PFSK-1 (cell line): ENCODE measurements around the gene ARHGAP21.

Experiments used
- FOXP2 ChIP-seq: optimal IDR thresholded peaks from 2 replicates; pipeline ENCODE3; 2011; ENCODE audit warnings: borderline replicate concordance, control low read depth, inconsistent platforms; ENCODE audit not compliant: insufficient read depth; ENCODE audit errors: extremely low read length, extremely low read depth
- POLR2AphosphoS5 ChIP-seq: IDR thresholded peaks from 2 replicates; pipeline ENCODE4 v1.6.1; 2012; ENCODE audit warnings: low read depth, mild to moderate bottlenecking, control low read depth, low read length, moderate library complexity
- REST ChIP-seq, 2 experiments: IDR thresholded peaks; 2 replicates each; pipeline versions ENCODE4 v1.6.1 to v1.8.0; 2011 to 2012; ENCODE audit warnings: low read depth in 2 of 2, low read length in 2 of 2, control low read depth in 1 of 2, inconsistent platforms in 1 of 2, mild to moderate bottlenecking in 1 of 2, moderate library complexity in 1 of 2; ENCODE audit not compliant: insufficient read depth in 1 of 2
- SIN3A ChIP-seq: IDR thresholded peaks from 2 replicates; pipeline ENCODE4 v1.6.1; 2012; ENCODE audit warnings: mild to moderate bottlenecking, low read length, moderate library complexity, borderline replicate concordance; ENCODE audit not compliant: insufficient read depth
- TAF1 ChIP-seq: IDR thresholded peaks from 2 replicates; pipeline ENCODE4 v1.6.1; 2012; ENCODE audit warnings: low read length, control low read depth, borderline replicate concordance; ENCODE audit not compliant: insufficient read depth

The ARHGAP21 gene

GRCh38 chr10:24554036-24554435 lies 169.7 kb downstream of the ARHGAP21 start:
- no peak for TF ChIP-seq POLR2AphosphoS5
- no peak for TF ChIP-seq FOXP2
- TF ChIP-seq SIN3A: no peak
- no peak for TF ChIP-seq TAF1
- no peak for TF ChIP-seq REST (IDR thresholded peaks at IDR 0.05; ENCODE audit: insufficient read depth in 1 of 2, low read depth in 2 of 2, low read length in 2 of 2)

DNA sequence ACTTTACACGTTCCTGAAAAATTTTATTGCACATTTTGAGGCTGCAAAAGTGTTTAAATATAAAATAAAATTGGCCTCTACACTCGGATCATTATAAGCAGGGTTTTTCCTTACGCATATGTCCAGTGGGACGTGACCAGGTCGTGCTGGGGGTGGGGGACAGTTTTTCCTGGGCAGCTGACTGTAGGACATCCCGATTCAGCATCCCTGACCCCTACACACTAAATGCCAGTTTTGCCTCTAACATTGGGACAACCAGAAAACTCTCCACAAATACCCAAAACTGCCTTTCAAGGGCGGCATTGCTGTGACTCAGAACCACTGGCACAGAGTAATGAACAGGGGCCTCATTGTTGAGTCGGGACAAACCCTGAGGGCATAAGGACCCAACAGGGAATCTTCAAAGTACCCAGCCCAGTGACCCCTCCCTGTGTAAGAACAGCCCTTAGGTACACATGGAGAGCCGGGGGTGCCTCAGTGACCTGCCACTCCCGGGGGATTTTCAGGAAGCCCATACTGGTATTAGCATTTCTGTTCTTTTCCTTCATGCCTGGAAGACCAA lies 170.6 kb downstream of the ARHGAP21 start:
- TF ChIP-seq REST (IDR thresholded peaks at IDR 0.05; ENCODE audit: insufficient read depth in 1 of 2, low read depth in 2 of 2, low read length in 2 of 2): no peak
- no peak for TF ChIP-seq POLR2AphosphoS5
- TF ChIP-seq FOXP2: no peak
- TF ChIP-seq SIN3A: no peak
- TF ChIP-seq TAF1: no peak

- TF ChIP-seq TAF1: no peak
- no peak for TF ChIP-seq POLR2AphosphoS5
Measured at GRCh38 chr10:24552346-24553016, 171.2 kb downstream of the ARHGAP21 start.

GRCh38 chr10:24551161-24551560 lies 172.5 kb downstream of the ARHGAP21 start:
- TF ChIP-seq POLR2AphosphoS5: no peak
- TF ChIP-seq REST (IDR thresholded peaks at IDR 0.05; ENCODE audit: insufficient read depth in 1 of 2, low read depth in 2 of 2, low read length in 2 of 2): no peak
- TF ChIP-seq FOXP2: no peak
- no peak for TF ChIP-seq SIN3A
- TF ChIP-seq TAF1: no peak

- TF ChIP-seq POLR2AphosphoS5: no peak
- no peak for TF ChIP-seq REST (IDR thresholded peaks at IDR 0.05; ENCODE audit: insufficient read depth in 1 of 2, low read depth in 2 of 2, low read length in 2 of 2)
- TF ChIP-seq TAF1: no peak
- no peak for TF ChIP-seq SIN3A
- TF ChIP-seq FOXP2: no peak
Measured at GRCh38 chr10:24550680-24551079, 173.0 kb downstream of the ARHGAP21 start.
